NCI-H1417 (cell line): ENCODE results near the gene CIB1.

ENCODE experiments used
- DNase-seq, 3 experiments: peaks; one replicate each; lab custom pipeline; 2025; lab: John Stamatoyannopoulos, UW

The CIB1 gene

GRCh38 chr15:90240856-90241255, 7.1 kb upstream of the CIB1 start:
- no peak for DNase-seq

DNA sequence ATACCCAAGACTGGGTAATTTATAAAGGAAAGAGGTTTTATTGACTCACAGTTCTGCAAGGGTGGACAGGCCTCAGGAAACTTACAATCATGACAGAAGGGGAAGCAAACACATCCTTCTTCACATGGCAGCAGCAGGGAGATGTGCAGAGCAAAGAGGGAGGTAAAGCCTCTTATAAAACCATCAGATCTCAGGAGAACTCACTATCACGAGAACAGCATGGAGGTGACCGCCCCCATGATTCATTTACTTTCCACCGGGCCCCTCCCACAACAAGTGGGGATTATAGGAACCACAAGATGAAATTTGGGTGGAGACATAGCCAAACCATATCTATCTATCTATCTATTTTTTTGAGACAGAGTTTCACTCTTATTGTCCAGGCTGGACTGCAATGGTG, 5.6 kb upstream of the CIB1 start:
- no peak for DNase-seq

GRCh38 chr15:90234096-90234988, 601 bp upstream of the CIB1 start, which contains the start of gene GDPGP1:
TSS of gene GDPGP1 (plus strand) at chr15:90234209. CDS start at chr15:90240909, 6,700 bp downstream.
- peak in 2 of 3 experiments; percentile 61 to 94 for DNase-seq

- no peak for DNase-seq
These were observed 777 bp downstream of the CIB1 start for GRCh38 chr15:90232941-90233386.

- no peak for DNase-seq
These were observed 1.5 kb downstream of the CIB1 start for GRCh38 chr15:90232196-90232595.

- no peak for DNase-seq
These were observed 2.4 kb downstream of the CIB1 start for GRCh38 chr15:90231028-90232017.

DNA sequence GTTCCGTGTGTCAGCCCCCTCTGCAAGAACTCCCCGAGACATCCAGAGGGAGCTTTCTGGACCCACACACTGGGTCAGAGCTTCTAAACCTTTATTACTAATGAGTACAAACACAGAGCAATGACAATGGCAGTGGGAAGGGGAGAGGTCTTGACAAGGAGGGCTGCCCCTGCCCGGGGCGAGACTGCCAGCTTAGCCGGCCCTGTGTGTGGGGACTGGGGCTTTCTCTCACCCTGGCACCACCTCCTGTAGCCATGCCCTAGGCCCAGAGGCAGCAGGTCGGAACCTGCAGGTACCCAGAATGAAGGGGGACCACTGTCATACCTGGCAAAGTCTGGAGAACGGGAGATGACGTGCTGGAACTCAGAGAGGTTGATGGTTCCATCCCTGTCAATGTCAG, 3.1 kb downstream of the CIB1 start:
- no peak for DNase-seq

GRCh38 chr15:90230071-90230494, 3.7 kb downstream of the CIB1 start:
- no peak for DNase-seq

- no peak for DNase-seq
These were observed 4.8 kb downstream of the CIB1 start for GRCh38 chr15:90228960-90229359.

GRCh38 chr15:90227816-90228772, 5.6 kb downstream of the CIB1 start:
- no peak for DNase-seq

DNA sequence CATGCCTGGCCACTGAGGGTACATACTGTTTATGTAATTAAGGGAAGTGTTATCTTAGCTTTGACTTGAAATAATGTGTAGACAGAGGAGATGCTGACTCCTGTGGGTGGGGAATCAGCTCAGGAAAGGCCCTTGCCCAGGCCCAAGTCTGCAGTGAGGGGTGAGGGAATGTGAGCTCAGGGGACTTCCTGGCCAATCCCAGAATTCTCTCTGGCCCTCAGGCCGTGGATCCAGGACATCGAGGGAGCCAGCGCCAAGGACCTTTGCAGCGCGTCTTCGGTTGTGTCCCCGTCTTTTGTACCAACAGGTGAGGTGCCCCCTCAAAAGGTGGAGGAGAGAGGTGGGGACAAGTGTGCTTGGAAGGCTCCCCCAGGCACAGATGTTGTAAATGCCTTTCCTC, 6.4 kb downstream of the CIB1 start:
- no peak for DNase-seq

GRCh38 chr15:90225504-90226234, 8.1 kb downstream of the CIB1 start:
- peak in 2 of 3 experiments; percentile 85 to 94 for DNase-seq

DNA sequence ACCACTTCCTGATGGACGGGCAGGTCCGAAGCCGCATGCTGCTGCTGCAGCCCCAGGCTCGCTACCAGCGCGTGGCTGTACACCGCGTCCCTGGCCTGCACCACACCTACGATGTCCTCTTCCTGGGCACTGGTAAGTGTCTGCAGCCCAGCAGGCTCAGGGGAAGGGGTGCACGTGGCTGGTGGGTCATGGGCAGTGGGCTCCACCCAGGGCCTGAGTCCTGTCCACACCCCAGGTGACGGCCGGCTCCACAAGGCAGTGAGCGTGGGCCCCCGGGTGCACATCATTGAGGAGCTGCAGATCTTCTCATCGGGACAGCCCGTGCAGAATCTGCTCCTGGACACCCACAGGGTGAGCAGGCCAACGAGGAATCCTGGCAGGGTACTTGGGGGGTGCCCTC, 8.7 kb downstream of the CIB1 start:
- no peak for DNase-seq

GRCh38 chr15:90223441-90224165, 10.1 kb downstream of the CIB1 start:
- no peak for DNase-seq

DNA sequence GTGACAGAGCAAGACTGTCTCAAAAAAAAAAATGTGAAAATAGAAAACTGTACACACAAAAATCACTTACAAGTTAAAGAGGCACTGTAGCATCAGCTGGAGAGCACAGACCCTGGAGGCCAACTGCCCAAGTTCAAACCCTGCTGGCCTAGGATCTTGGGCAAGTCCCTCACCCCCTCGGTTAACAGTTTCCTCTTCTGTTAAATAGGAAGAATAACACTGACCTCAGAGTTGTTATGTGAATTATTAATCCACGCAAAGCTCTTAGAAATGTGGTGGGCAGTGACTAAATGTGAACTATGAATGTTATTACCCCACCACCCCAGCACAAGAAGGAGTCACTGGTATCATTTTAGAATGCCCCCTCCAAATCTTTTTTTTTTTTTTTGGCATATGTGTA, 11.2 kb downstream of the CIB1 start:
- no peak for DNase-seq

GRCh38 chr15:90221246-90221900, 12.4 kb downstream of the CIB1 start:
- DNase-seq: peak; percentile 51 to 73 (median 52)

- DNase-seq: peak; percentile 10 to 47 (median 11)
These were observed 14.2 kb downstream of the CIB1 start for GRCh38 chr15:90219421-90220141.

DNA sequence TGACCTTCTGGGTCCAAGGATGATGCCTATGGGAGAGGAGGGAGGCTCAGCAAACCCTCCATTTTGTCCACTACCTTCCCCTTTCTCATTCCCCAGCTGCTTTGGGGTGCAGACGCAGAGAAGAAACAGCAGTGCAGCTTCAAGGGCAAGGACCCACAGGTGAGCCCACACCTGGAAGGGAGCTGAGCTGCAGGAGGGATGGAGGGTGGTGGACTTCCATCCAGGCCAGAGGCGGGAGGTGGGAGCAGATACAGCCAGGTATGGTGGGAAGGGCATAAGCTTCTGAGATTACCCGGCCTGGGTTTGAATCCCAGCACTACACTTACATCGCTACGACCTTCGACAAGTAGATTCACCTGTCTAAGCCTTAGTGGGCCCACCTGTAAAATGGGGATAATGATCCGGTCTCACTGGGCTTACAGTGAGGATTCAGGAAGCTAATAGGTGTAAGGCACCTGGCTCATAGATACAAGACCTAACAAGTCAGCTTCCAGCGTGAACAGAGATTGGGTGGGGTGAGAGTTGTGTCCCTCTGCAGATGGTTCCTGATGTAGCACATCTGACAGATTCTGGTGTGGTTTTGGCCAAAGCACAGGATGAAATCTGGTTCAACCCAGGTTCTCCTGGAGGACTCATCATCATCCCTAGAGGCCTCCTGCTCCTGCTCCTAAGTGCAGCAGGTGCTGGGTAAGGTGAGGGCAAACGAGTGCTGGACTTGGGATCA, 15.9 kb downstream of the CIB1 start:
- no peak for DNase-seq
